CD4-positive, alpha-beta T cell treated with Interferon alpha-2 for 1 hour (primary cell): Measurements from ENCODE around the gene MYL3.
"Not testable (repeated sequence)": the region's sequence is repeated elsewhere in the genome, so short reads cannot be mapped to it uniquely, and the experiment has no call there.

Experiments used
- DNase-seq, 2 donors: peaks; one replicate each; pipeline ENCODE4 v3.0.0-alpha.2; 2020 to 2022

The MYL3 gene

GRCh38 chr3:46823314-46823713, 39.9 kb downstream of the MYL3 start:
- not testable (repeated sequence) for DNase-seq

- no peak for DNase-seq
These were observed 41.7 kb downstream of the MYL3 start for GRCh38 chr3:46821553-46821952.

GRCh38 chr3:46820852-46821251, 42.4 kb downstream of the MYL3 start:
- DNase-seq: no peak

GRCh38 chr3:46812237-46812791, 50.9 kb downstream of the MYL3 start:
- peak; percentile 58 to 74 for DNase-seq

GRCh38 chr3:46811615-46812236, 51.5 kb downstream of the MYL3 start:
- no peak for DNase-seq

- not testable (repeated sequence) for DNase-seq
These were observed 54.5 kb downstream of the MYL3 start for GRCh38 chr3:46808766-46809165.
